Nephron progenitor cell (in vitro differentiated cells): ENCODE measurements around the gene BGN.

ENCODE experiments used
- DNase-seq: peaks from one replicate; pipeline ENCODE4 v3.0.0; 2021
- H3K27ac Mint-ChIP-seq: 2 replicates; pipeline ENCODE4 v1.8.0; 2021; ENCODE audit warnings: mild to moderate bottlenecking, moderate library complexity, mixed read lengths
- H3K27me3 Mint-ChIP-seq: 2 replicates; pipeline ENCODE4 v1.8.0; 2021; ENCODE audit warnings: mild to moderate bottlenecking, low read depth, mixed read lengths; ENCODE audit not compliant: poor library complexity
- H3K36me3 Mint-ChIP-seq: 2 replicates; pipeline ENCODE4 v1.8.0; 2021; ENCODE audit warnings: low read depth, mixed read lengths
- H3K4me1 Mint-ChIP-seq: 2 replicates; pipeline ENCODE4 v1.8.0; 2021; ENCODE audit warnings: mixed read lengths
- H3K4me3 Mint-ChIP-seq: 2 replicates; pipeline ENCODE4 v1.8.0; 2021; ENCODE audit warnings: mild to moderate bottlenecking, moderate library complexity, mixed read lengths
- H3K9me3 Mint-ChIP-seq: 2 replicates; pipeline ENCODE4 v1.8.0; 2021; ENCODE audit warnings: mild to moderate bottlenecking, moderate library complexity, mixed read lengths
- CTCF ChIP-seq: fragments of 200-600 bp; sonication (generic); IDR thresholded peaks from 2 replicates; pipeline ENCODE4 v1.5.0; 2021; ENCODE audit warnings: antibody characterized with exemption

Gene BGN

GRCh38 chrX:153538424-153538823, 43.6 kb downstream of the BGN start:
- H3K9me3 Mint-ChIP-seq, result peaks cover 28% of the 10 kb centered on the region
- no peak overlapping the region for H3K4me3 Mint-ChIP-seq
- no peaks in the 10 kb centered on the region for H3K36me3 Mint-ChIP-seq
- TF ChIP-seq CTCF, result no peak
- H3K27ac Mint-ChIP-seq, result no peak overlapping the region
- DNase-seq, result no peak
- peaks cover 17% of the 10 kb centered on the region for H3K4me1 Mint-ChIP-seq
- H3K27me3 Mint-ChIP-seq, result no peaks in the 10 kb centered on the region

GRCh38 chrX:153539171-153539978, 44.6 kb downstream of the BGN start:
- no peak overlapping the region for H3K27ac Mint-ChIP-seq

GRCh38 chrX:153539979-153540358, 45.2 kb downstream of the BGN start:
- H3K27me3 Mint-ChIP-seq, result peaks cover 3% of the 10 kb centered on the region
- peaks cover 32% of the 10 kb centered on the region for H3K9me3 Mint-ChIP-seq
- no peak overlapping the region for H3K27ac Mint-ChIP-seq
- H3K4me1 Mint-ChIP-seq, result peaks cover 17% of the 10 kb centered on the region
- H3K36me3 Mint-ChIP-seq, result no peaks in the 10 kb centered on the region
- H3K4me3 Mint-ChIP-seq, result no peak overlapping the region
- no peak for TF ChIP-seq CTCF
- no peak for DNase-seq

More at GRCh38 chrX:153539171-153539978, 44.6 kb downstream of the BGN start:
- TF ChIP-seq CTCF, result peak; percentile 61
- DNase-seq, result peak; percentile 80
- Mint-ChIP-seq H3K36me3 (no peaks in the 10 kb centered on the region), H3K4me1 (peaks cover 17% of the 10 kb centered on the region), H3K27me3 (no peaks in the 10 kb centered on the region), H3K9me3 (peaks cover 30% of the 10 kb centered on the region), H3K4me3 (no peak overlapping the region)

GRCh38 chrX:153544727-153545126, 49.9 kb downstream of the BGN start:
- Mint-ChIP-seq H3K27me3 (peaks cover 6% of the 10 kb centered on the region), H3K4me1 (peaks cover 7% of the 10 kb centered on the region), H3K9me3 (peaks cover 42% of the 10 kb centered on the region), H3K36me3 (no peaks in the 10 kb centered on the region), H3K4me3 (no peak overlapping the region), H3K27ac (no peak overlapping the region)
- TF ChIP-seq CTCF, result no peak
- DNase-seq, result no peak

- Mint-ChIP-seq H3K9me3 (peaks cover 39% of the 10 kb centered on the region), H3K36me3 (no peaks in the 10 kb centered on the region), H3K27me3 (peaks cover 12% of the 10 kb centered on the region), H3K4me3 (no peak overlapping the region), H3K27ac (no peak overlapping the region), H3K4me1 (no peaks in the 10 kb centered on the region)
- no peak for DNase-seq
- TF ChIP-seq CTCF, result no peak
These were observed 51.6 kb downstream of the BGN start for GRCh38 chrX:153546386-153546785.

- DNase-seq, result no peak
- Mint-ChIP-seq H3K9me3 (peaks cover 43% of the 10 kb centered on the region), H3K4me3 (no peak overlapping the region), H3K36me3 (no peaks in the 10 kb centered on the region), H3K27ac (no peak overlapping the region), H3K4me1 (no peaks in the 10 kb centered on the region), H3K27me3 (peaks cover 13% of the 10 kb centered on the region)
- no peak for TF ChIP-seq CTCF
These were observed 52.4 kb downstream of the BGN start for GRCh38 chrX:153547195-153547594.
